MM.1S (cell line): ENCODE measurements around the gene MLXIPL.

Experiments used
- DNase-seq: peaks from one replicate; pipeline ENCODE4 v3.0.0-alpha.2; 2015
- H2AFZ ChIP-seq: fragments of 300-600 bp; sonication (generic); 2 replicates; pipeline ENCODE4 v1.6.0; 2016; ENCODE audit warnings: antibody characterized with exemption, low read length
- H3F3A ChIP-seq: fragments of 300-600 bp; sonication (generic); 2 replicates; pipeline ENCODE4 v1.6.1; 2016; ENCODE audit warnings: mild to moderate bottlenecking, antibody characterized with exemption, low read length, moderate library complexity, mixed read lengths; ENCODE audit not compliant: insufficient read depth
- H3K27ac ChIP-seq: fragments of 300-600 bp; sonication (generic); 2 replicates; pipeline ENCODE4 v1.5.1; 2016; ENCODE audit warnings: mild to moderate bottlenecking, low read length
- H3K27me3 ChIP-seq: fragments of 300-600 bp; sonication (generic); replicated peaks from 2 replicates; pipeline ENCODE4 v1.6.0; 2016; ENCODE audit warnings: low read length; ENCODE audit not compliant: insufficient read depth
- H3K36me3 ChIP-seq: fragments of 300-600 bp; sonication (generic); replicated peaks from 2 replicates; pipeline ENCODE4 v1.6.1; 2016; ENCODE audit warnings: mild to moderate bottlenecking, low read length, mixed read lengths; ENCODE audit not compliant: insufficient read depth
- H3K4me1 ChIP-seq: fragments of 300-600 bp; sonication (generic); 2 replicates; pipeline ENCODE4 v1.6.1; 2016; ENCODE audit warnings: low read length, mixed read lengths
- H3K4me2 ChIP-seq: fragments of 300-600 bp; sonication (generic); 2 replicates; pipeline ENCODE4 v1.6.0; 2016; ENCODE audit warnings: low read depth, low read length
- H3K4me3 ChIP-seq: fragments of 300-600 bp; sonication (generic); 2 replicates; pipeline ENCODE4 v1.5.1; 2016; ENCODE audit warnings: low read length, mixed read lengths
- H3K79me2 ChIP-seq: fragments of 300-600 bp; sonication (generic); 2 replicates; pipeline ENCODE4 v1.6.1; 2016; ENCODE audit warnings: mixed run types, low read length, mixed read lengths
- H3K9ac ChIP-seq: fragments of 300-600 bp; sonication (generic); 2 replicates; pipeline ENCODE4 v1.6.1; 2016; ENCODE audit warnings: low read length, mixed read lengths
- H3K9me2 ChIP-seq: fragments of 300-600 bp; sonication (generic); replicated peaks from 2 replicates; pipeline ENCODE4 v1.6.1; 2016; ENCODE audit warnings: mild to moderate bottlenecking, low read length, mixed read lengths; ENCODE audit not compliant: insufficient read depth
- H3K9me3 ChIP-seq: fragments of 300-600 bp; sonication (generic); replicated peaks from 2 replicates; pipeline ENCODE4 v1.6.1; 2016; ENCODE audit warnings: mild to moderate bottlenecking, low read length, mixed read lengths; ENCODE audit not compliant: insufficient read depth
- H4K20me1 ChIP-seq: fragments of 300-600 bp; sonication (generic); 2 replicates; pipeline ENCODE4 v1.6.1; 2016; ENCODE audit warnings: mild to moderate bottlenecking, low read length, moderate library complexity, mixed read lengths; ENCODE audit not compliant: insufficient read depth
- CTCF ChIP-seq: fragments of 300-600 bp; sonication (generic); IDR thresholded peaks from 2 replicates; pipeline ENCODE4 v1.5.1; 2016; ENCODE audit warnings: antibody characterized with exemption, low read length, mixed read lengths
- EZH2 ChIP-seq: fragments of 300-600 bp; sonication (generic); optimal IDR thresholded peaks from 2 replicates; pipeline ENCODE3; 2017; ENCODE audit warnings: low read depth, mild to moderate bottlenecking, antibody characterized with exemption, low read length, mixed read lengths
- EZH2phosphoT487 ChIP-seq: fragments of 300-600 bp; sonication (generic); IDR thresholded peaks from 2 replicates; pipeline ENCODE4 v1.6.1; 2018; ENCODE audit warnings: antibody characterized with exemption, low read length

MLXIPL gene

GRCh38 chr7:73599151-73599882, 25.0 kb downstream of the MLXIPL start:
- peaks cover 42% of the 10 kb centered on the region for H3K27me3 ChIP-seq
- no peak overlapping the region for H3K4me2 ChIP-seq
- no peak overlapping the region for H3K27ac ChIP-seq
- no peaks in the 10 kb centered on the region for H3K9me3 ChIP-seq
- TF ChIP-seq CTCF = no peak
- no peak for TF ChIP-seq EZH2
- no peak for TF ChIP-seq EZH2phosphoT487
- H4K20me1 ChIP-seq = no peaks in the 10 kb centered on the region
- H3K4me3 ChIP-seq = no peak overlapping the region
- H3K9ac ChIP-seq = no peak overlapping the region
- no peaks in the 10 kb centered on the region for H3F3A ChIP-seq
- no peak for DNase-seq
- no peaks in the 10 kb centered on the region for H3K4me1 ChIP-seq
- no peaks in the 10 kb centered on the region for H3K9me2 ChIP-seq
- no peaks in the 10 kb centered on the region for H3K79me2 ChIP-seq
- no peaks in the 10 kb centered on the region for H3K36me3 ChIP-seq
- H2AFZ ChIP-seq = no peak overlapping the region

GRCh38 chr7:73597978-73598782, 26.1 kb downstream of the MLXIPL start:
- Histone ChIP-seq H3K27ac (no peak overlapping the region), H3K9me2 (no peaks in the 10 kb centered on the region), H3K27me3 (peaks cover 39% of the 10 kb centered on the region), H2AFZ (no peak overlapping the region), H3K4me1 (no peaks in the 10 kb centered on the region), H3K9ac (no peak overlapping the region), H3F3A (no peaks in the 10 kb centered on the region), H3K4me2 (no peak overlapping the region), H3K4me3 (no peak overlapping the region), H3K9me3 (no peaks in the 10 kb centered on the region), H3K79me2 (no peaks in the 10 kb centered on the region), H3K36me3 (no peaks in the 10 kb centered on the region), H4K20me1 (no peaks in the 10 kb centered on the region)
- TF ChIP-seq CTCF = no peak
- TF ChIP-seq EZH2phosphoT487 = no peak
- TF ChIP-seq EZH2 = no peak
- DNase-seq = no peak

GRCh38 chr7:73596191-73597065, 27.9 kb downstream of the MLXIPL start:
- H4K20me1 ChIP-seq = no peaks in the 10 kb centered on the region
- no peaks in the 10 kb centered on the region for H3K36me3 ChIP-seq
- H3K9me2 ChIP-seq = no peaks in the 10 kb centered on the region
- DNase-seq = no peak
- no peaks in the 10 kb centered on the region for H3K4me1 ChIP-seq
- no peak overlapping the region for H3K4me3 ChIP-seq
- H3K27ac ChIP-seq = no peak overlapping the region
- TF ChIP-seq CTCF = no peak
- no peak for TF ChIP-seq EZH2phosphoT487
- H3K79me2 ChIP-seq = no peaks in the 10 kb centered on the region
- no peak overlapping the region for H2AFZ ChIP-seq
- H3K4me2 ChIP-seq = no peak overlapping the region
- no peaks in the 10 kb centered on the region for H3K9me3 ChIP-seq
- H3K9ac ChIP-seq = no peak overlapping the region
- no peaks in the 10 kb centered on the region for H3F3A ChIP-seq
- peaks cover 36% of the 10 kb centered on the region for H3K27me3 ChIP-seq
